Measurements from ENCODE around the gene S100A13.
"Not testable (repeated sequence)": the region's sequence is repeated elsewhere in the genome, so short reads cannot be mapped to it uniquely, and the experiment has no call there.

S100A13 gene

GRCh38 chr1:153606194-153606593 is 21.1 kb downstream of the S100A13 start:
- no peak for DNase-seq (ENCODE audit: low read depth)

DNA sequence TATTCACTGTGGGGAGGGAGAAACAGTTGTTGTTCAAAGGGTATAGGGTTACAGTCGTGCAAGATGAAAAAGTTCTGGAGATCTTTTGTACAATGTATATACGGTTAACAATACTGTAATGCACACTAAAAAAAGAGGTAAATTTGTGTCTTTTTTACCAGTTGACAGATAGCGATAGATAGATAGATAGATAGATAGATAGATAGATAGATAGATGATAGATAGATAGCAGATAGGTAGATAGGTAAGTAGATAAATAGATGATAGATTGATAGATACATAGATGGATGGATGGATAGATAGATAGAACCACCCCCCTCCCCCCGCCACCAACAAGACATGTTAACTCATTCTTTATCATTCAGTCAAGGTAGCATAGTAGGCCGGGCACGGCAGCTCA is 24.6 kb downstream of the S100A13 start:
- DNase-seq (ENCODE audit: low read depth), result no peak

DNA sequence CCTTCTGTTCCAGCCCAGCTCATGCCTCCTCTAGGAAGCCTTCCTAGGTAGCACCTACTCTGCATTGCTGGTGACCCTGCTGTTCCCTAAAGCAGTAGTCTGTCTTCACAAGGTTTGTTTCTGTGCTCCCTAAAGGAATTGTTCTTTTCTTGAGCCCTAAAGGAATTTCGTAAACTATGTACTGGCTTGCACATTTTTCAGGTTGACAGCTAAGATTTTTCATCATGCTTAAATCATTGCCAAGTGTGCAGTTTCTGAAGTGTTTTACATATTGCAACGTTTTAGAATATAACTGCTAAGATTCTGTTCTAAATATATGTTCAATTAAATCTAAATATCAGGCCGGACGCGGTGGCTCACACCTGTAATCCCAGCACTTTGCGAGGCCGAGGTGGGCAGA is 27.5 kb downstream of the S100A13 start:
- no peak for DNase-seq (ENCODE audit: low read depth)

GRCh38 chr1:153598309-153599172 is 28.8 kb downstream of the S100A13 start:
- DNase-seq (ENCODE audit: low read depth), result no peak

GRCh38 chr1:153597206-153597605 is 30.1 kb downstream of the S100A13 start:
- DNase-seq (ENCODE audit: low read depth), result no peak

DNA sequence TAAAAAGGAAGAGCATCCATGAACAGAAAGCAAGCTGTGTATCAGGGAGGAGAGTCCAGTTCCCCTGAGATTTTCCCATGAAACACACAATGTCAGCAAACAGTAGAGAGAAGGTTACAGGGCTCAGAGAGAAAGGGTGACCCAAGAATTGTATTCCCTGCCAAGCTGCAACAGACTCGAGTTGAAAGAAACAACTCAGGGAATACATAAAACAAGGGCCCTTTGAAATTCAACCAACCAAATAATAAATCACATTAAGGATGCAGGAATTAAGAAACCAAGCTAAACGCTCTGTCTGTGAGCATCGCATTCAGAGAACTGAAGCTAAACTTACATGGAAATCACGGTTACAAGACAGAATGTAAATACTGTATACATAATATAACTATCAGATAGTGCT is 34.6 kb downstream of the S100A13 start:
- no peak for DNase-seq (ENCODE audit: low read depth)

DNA sequence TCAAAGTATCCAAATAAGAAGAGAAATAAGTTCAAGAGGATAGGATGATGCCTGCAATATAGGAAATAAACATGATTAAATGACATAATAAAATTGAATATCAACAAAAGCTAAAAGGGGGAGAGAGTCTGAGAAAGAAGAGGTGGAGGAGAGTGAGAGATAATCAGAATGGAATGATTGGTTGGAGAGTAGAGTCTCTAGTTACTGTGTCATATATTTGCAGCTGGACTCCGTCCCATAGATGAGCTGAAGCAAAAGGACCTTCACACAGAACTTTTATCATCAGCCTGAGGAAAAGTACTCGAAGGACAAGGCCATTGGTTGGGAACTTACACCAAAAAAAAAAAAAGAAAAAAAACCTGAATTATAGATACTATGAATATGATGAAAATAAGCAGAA is 38.8 kb downstream of the S100A13 start:
- DNase-seq (ENCODE audit: low read depth), result no peak

GRCh38 chr1:153588033-153588432 is 39.3 kb downstream of the S100A13 start:
- not testable (repeated sequence) for DNase-seq (ENCODE audit: low read depth)

DNA sequence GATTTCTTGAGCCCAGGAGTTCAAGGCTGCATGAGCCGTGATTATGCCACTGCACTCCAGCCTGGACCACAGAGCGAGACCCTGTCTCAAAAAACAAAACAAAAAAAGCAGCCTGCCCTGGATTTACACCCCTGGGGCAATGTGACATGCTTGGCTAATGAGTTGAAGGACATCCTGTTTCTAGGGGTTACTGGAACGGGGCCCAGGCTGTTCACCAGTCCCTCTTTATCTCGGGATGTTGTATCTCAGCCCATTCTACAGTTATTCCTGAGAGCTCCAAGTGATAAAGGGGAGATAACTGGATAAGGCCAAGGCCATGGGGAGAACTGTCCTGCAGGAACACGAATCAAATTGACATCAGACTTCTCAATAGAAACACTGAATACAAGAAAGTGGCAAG is 40.0 kb downstream of the S100A13 start:
- DNase-seq (ENCODE audit: low read depth), result no peak

- no peak for DNase-seq (ENCODE audit: low read depth)
Measured at GRCh38 chr1:153586347-153586746, 41.0 kb downstream of the S100A13 start.

DNA sequence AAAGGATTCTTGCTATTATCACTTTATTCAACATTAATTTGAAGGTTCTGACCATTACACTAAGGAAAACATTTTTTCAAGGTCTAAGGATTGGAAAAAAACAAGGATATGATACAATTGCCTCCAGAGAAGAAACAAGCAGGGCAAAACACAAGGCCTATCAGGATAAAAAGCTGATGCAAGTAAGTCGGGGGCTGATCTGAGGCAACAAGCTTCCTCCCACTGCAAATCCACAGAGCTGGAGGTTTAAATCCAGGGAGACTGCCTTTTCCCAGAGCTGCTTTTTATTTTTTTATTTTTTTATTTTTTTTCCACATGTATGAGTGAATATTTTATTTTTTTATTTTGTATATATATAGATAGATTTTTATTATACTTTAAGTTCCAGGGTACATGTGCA is 42.3 kb downstream of the S100A13 start:
- DNase-seq (ENCODE audit: low read depth), result no peak

- DNase-seq (ENCODE audit: low read depth), result no peak
Measured at GRCh38 chr1:153583976-153584375, 43.3 kb downstream of the S100A13 start.

- DNase-seq (ENCODE audit: low read depth), result not testable (repeated sequence)
Measured at GRCh38 chr1:153583514-153583913, 43.8 kb downstream of the S100A13 start.

GRCh38 chr1:153582836-153583235 is 44.5 kb downstream of the S100A13 start:
- not testable (repeated sequence) for DNase-seq (ENCODE audit: low read depth)

- no peak for DNase-seq (ENCODE audit: low read depth)
Measured at GRCh38 chr1:153578936-153579335, 48.4 kb downstream of the S100A13 start.

- no peak for DNase-seq (ENCODE audit: low read depth)
Measured at GRCh38 chr1:153578490-153578889, 48.8 kb downstream of the S100A13 start.

DNA sequence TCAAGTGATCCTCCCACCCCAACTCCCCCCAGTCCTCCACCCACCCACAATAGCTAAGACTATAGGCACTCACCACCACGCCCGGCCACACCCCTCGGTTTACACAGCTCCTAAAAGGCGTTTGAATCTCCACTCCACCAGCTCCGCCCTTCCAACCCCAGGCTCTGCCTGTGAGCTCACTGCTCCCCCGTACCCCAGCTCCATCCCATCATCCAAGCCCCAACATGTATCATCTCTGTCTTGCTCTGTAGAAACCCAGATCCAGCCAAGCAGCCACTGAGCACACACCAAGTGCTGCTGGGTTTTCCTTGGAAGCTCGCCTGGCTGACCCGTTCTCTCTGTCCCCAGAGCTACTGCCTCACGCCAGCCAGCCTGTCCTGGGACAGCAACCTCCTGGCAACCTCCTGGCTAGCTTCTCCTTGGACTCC is 49.7 kb downstream of the S100A13 start:
- no peak for DNase-seq (ENCODE audit: low read depth)

DNA sequence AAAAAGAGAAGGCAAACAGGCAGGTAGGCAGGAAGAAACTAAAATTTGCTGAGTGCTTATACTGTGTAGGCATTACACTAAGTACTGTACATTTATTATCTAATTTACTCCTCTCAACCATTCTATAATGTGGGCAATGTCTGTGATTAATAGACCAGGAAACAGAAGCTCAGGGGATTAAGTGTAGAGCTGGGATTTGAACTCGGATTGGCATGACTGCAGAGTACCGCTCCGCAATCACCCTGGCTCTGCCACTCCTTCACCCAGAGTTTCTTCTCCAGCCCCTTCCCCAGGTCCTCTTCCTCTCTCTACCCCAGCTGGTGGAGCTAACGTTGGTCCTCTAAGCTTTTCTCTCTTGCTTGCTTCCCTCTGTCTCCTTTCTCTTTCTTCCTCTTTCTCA is 50.2 kb downstream of the S100A13 start:
- DNase-seq (ENCODE audit: low read depth), result no peak

- not testable (repeated sequence) for DNase-seq (ENCODE audit: low read depth)
Measured at GRCh38 chr1:153575497-153575896, 51.8 kb downstream of the S100A13 start.

GRCh38 chr1:153575081-153575491 is 52.2 kb downstream of the S100A13 start:
- not testable (repeated sequence) for DNase-seq (ENCODE audit: low read depth)

GRCh38 chr1:153573351-153573750 is 54.0 kb downstream of the S100A13 start:
- DNase-seq (ENCODE audit: low read depth), result no peak

GRCh38 chr1:153572569-153573015 is 54.7 kb downstream of the S100A13 start:
- no peak for DNase-seq (ENCODE audit: low read depth)

DNA sequence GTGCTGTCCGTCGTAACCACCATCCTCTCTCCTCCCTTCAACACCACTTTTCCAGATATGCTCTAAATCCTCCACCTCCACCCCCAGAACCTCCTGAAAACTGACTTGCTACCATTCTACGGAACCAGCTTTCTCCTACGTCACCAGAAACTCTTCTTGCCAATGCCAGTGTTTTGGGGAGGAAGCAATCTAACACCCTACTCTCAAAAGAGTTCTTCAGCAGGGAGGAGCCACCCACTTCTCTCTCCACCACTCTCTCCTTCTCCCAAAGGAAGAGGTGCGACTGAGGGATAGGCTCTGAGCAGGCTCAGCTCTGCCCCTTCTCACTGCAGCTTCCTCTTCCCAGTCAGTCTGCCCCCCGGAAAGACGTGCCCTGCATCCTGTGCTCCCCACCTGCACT is 55.6 kb downstream of the S100A13 start:
- no peak for DNase-seq (ENCODE audit: low read depth)

- no peak for DNase-seq (ENCODE audit: low read depth)
Measured at GRCh38 chr1:153570874-153571273, 56.4 kb downstream of the S100A13 start.

Measured in stimulated activated CD4-positive, alpha-beta T cell treated with anti-CD3 and anti-CD28 coated beads, Interleukin-2, amount 100 ng/mL, for 4 hours (primary cell).